Breast epithelium (tissue), 4 donors: ENCODE measurements around the gene TRAF7. TPM values are rescaled to one million over a fixed set of nuclear protein-coding genes. Genes with fewer than 3 reads are reported as not detected.

Experiments used
- DNase-seq, 2 donors: peaks; one replicate each; pipeline ENCODE4 v3.0.0-alpha.2; 2019; ENCODE audit warnings: low spot score in 2 of 2
- H3K27ac ChIP-seq, 2 donors: fragments of 200-600 bp; sonication (generic) in 1 of 2; one replicate each; pipeline ENCODE4 v1.5.1; 2016 to 2019; ENCODE audit warnings: mild to moderate bottlenecking in 1 of 2
- H3K27me3 ChIP-seq, 2 donors: fragments of 200-600 bp; sonication (generic) in 1 of 2; one replicate each; pipeline versions ENCODE4 v1.5.1 to v1.6.0; 2017 to 2019; ENCODE audit warnings: control low read depth in 1 of 2, mild to moderate bottlenecking in 1 of 2
- H3K36me3 ChIP-seq: fragments of 200-600 bp; one replicate; pipeline ENCODE4 v1.5.1; 2019
- H3K4me1 ChIP-seq, 2 donors: fragments of 200-600 bp; sonication (generic); one replicate each; pipeline ENCODE4 v1.5.1; 2016 to 2019; ENCODE audit warnings: control low read depth in 1 of 2
- H3K4me3 ChIP-seq, 3 donors: fragments of 200-600 bp; sonication (generic); 1 replicate in 2 of 3; 2 replicates in 1 of 3; pipeline ENCODE4 v1.5.1; 2016 to 2019; ENCODE audit warnings: mild to moderate bottlenecking in 3 of 3, moderate library complexity in 2 of 3
- H3K9me3 ChIP-seq, 2 donors: fragments of 200-600 bp; sonication (generic) in 1 of 2; one replicate each; pipeline ENCODE4 v1.5.1; 2016 to 2019; ENCODE audit warnings: control low read depth in 1 of 2
- POLR2A ChIP-seq: fragments of 450-650 bp; IDR thresholded peaks from one replicate; pipeline ENCODE4 v1.6.1; 2016; ENCODE audit warnings: antibody characterized with exemption, mild to moderate bottlenecking, moderate library complexity
- POLR2AphosphoS5 ChIP-seq, 3 donors: sonication (generic); formaldehyde crosslinking; IDR thresholded peaks; one replicate each; pipeline ENCODE4 v1.6.1; 2017; ENCODE audit warnings: antibody characterized with exemption in 3 of 3
- intact Hi-C: fragments of 100-400 bp; cut with DNase I; formaldehyde crosslinking; loops from one replicate; pipeline ENCODE4 v1.15.1; 2023; ENCODE audit warnings: low total_unique reads
- total RNA-seq, 3 donors: library from RNA; depleted of rRNA; stranded (reverse); fragments of >200 nt; gene quantifications; one replicate each; pipeline ENCODE4 v1.1.0, GENCODE V29; 2016
- TF ChIP-seq, protein P1 (sequence below), 3 donors: fragments of 450-650 bp; IDR thresholded peaks; one replicate each; pipeline ENCODE4 v1.5.1; 2016 to 2017; ENCODE audit warnings: antibody characterized with exemption in 3 of 3, mild to moderate bottlenecking in 3 of 3, moderate library complexity in 3 of 3

TRAF7 gene
- total RNA-seq, 3 donors from 2014 or later, result 28.4 to 35.4 (median 32.5) TPM

DNA sequence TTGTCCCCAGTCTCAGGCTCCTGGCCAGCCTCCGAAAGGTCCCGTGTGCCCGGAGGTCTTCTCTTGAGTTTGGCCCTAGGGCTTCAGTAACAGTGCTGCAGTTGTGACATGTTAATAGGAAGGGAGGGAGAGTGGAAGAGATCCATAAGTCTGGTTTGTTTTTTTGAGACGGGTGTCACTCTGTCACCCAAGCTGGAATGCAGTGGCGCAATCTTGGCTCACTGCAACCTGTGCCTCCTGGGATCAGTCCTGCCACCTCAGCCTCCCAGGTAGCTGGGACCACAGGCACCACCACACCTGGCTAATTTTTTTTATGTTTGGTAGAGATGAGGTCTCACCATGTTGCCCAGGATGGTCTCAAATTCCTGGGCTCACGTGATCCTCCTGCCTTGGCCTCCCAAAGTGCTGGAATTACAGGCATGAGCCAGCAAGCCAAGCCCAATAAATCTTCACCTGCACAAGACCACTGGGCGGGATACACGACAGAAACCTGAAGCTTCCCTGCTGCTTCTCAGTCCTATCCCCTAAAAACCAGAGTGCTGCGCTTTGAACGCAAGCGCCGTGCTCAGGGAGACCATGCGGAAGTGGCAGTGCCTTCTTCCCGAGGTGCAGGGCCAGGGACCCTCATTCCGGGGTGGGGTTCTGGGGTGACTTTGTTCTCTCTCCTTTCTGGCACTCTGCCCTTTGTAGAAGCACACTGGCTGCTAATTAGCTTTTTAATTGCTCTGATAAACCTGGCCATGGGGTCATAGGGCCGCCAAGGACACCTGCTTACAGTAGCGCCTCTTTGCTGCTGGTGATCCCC, 10.9 kb downstream of the TRAF7 start:
- intact Hi-C loops, result no loop called here
- no peaks in the 10 kb centered on the region for H3K9me3 ChIP-seq
- TF ChIP-seq POLR2A (no peak), POLR2AphosphoS5 (IDR thresholded peaks at IDR 0.05) (no peak)
- TF ChIP-seq, protein P1, sequence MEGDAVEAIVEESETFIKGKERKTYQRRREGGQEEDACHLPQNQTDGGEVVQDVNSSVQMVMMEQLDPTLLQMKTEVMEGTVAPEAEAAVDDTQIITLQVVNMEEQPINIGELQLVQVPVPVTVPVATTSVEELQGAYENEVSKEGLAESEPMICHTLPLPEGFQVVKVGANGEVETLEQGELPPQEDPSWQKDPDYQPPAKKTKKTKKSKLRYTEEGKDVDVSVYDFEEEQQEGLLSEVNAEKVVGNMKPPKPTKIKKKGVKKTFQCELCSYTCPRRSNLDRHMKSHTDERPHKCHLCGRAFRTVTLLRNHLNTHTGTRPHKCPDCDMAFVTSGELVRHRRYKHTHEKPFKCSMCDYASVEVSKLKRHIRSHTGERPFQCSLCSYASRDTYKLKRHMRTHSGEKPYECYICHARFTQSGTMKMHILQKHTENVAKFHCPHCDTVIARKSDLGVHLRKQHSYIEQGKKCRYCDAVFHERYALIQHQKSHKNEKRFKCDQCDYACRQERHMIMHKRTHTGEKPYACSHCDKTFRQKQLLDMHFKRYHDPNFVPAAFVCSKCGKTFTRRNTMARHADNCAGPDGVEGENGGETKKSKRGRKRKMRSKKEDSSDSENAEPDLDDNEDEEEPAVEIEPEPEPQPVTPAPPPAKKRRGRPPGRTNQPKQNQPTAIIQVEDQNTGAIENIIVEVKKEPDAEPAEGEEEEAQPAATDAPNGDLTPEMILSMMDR (IDR thresholded peaks at IDR 0.05), result no peak
- H3K4me3 ChIP-seq, result no peak overlapping the region
- DNase-seq, result no peak
- no peaks in the 10 kb centered on the region for H3K36me3 ChIP-seq
- H3K4me1 ChIP-seq, result peaks cover 16 to 17% of the 10 kb centered on the region in 2 donors
- H3K27me3 ChIP-seq, result no peaks in the 10 kb centered on the region
- peak overlapping the region; percentile 17 to 25 for H3K27ac ChIP-seq

DNA sequence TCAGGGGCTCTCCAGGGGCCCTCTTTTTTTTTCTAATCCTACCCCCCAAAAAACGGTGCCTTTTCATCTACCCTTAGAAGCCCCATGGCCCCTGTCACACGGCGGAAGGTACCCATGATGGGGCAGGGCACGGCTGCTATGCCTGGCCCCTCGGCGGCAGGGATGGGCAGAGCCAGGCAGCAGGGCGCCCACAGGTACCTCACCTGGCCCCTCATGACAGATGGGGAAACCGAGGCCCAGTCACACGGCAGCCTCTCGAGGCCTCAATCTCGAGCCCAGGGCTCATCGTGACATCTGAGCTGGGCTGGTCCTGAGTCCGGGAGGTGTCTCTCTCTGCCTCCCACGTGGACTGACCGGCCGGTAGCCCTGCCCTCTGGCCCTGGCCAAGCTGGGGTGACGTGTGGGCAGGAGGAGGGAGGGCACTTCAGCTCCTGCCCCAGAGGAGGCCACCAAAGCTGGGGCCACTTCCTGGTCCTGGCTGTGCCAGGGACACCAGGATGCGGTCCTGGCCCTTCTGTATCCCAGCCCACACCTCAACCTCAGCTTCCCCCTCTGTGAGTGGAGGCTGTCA, 11.6 kb downstream of the TRAF7 start:
- peaks cover 9 to 10% of the 10 kb centered on the region in 2 donors for H3K4me1 ChIP-seq
- TF ChIP-seq POLR2A, result no peak
- TF ChIP-seq, protein P1 (IDR thresholded peaks at IDR 0.05), result no peak
- TF ChIP-seq POLR2AphosphoS5 (IDR thresholded peaks at IDR 0.05), result no peak
- no peaks in the 10 kb centered on the region for H3K27me3 ChIP-seq
- peak overlapping the region in 1 of 2 donors; percentile 7 for H3K27ac ChIP-seq
- intact Hi-C loops, result no loop called here
- no peak overlapping the region for H3K4me3 ChIP-seq
- H3K9me3 ChIP-seq, result no peaks in the 10 kb centered on the region
- no peak for DNase-seq
- H3K36me3 ChIP-seq, result no peaks in the 10 kb centered on the region

- peak in 1 of 2 donors; percentile 72 for DNase-seq
- Histone ChIP-seq H3K27ac (peak overlapping the region; percentile 82 to 92), H3K9me3 (no peaks in the 10 kb centered on the region), H3K27me3 (no peaks in the 10 kb centered on the region), H3K4me1 (peaks cover 0 to 6% of the 10 kb centered on the region in 2 donors), H3K36me3 (no peaks in the 10 kb centered on the region), H3K4me3 (peak overlapping the region; percentile 38 to 63 (median 44))
- intact Hi-C loops, result no loop called here
- TF ChIP-seq POLR2A (no peak), POLR2AphosphoS5 (IDR thresholded peaks at IDR 0.05) (no peak)
- TF ChIP-seq, protein P1 (IDR thresholded peaks at IDR 0.05), result no peak
These were observed 14.5 kb downstream of the TRAF7 start for GRCh38 chr16:2170080-2170479.

DNA sequence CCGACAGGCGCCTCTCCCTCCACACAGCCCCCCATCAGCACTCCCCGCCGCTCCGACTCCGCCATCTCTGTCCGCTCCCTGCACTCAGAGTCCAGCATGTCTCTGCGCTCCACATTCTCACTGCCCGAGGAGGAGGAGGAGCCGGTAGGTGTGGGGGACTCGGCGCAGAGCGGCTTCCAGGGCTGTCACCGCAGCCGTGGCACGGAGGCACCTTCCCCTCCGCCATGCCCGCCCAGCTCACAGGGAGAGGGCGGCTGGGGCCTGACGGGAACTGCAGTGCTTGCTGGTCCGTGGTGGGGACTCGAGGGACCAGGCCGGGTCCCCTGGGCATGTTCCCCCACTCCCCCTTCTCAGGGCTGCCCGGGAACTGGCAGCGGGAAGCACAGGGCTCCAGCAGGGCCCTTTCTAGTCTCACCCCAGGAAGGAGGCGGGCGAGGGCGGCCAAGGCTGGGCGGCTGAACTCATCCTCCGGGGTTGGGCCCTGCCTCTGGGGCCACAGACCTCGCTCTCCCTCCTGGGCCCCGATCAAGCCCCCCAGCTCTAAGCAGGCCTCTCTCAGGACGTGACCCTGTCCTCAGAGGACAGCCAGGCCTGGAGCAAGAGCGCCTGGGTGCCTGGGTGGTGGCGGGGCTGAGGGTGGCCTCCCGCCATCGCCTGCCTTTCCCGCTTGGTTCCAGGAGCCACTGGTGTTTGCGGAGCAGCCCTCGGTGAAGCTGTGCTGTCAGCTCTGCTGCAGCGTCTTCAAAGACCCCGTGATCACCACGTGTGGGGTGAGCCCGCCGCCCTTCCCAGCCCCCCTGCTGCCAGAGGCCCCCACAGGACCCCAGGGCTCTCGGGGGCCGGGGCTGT, 15.2 kb downstream of the TRAF7 start:
- peak overlapping the region; percentile 38 to 63 (median 44) for H3K4me3 ChIP-seq
- intact Hi-C loops, result no loop called here
- peaks cover 0 to 6% of the 10 kb centered on the region in 2 donors for H3K4me1 ChIP-seq
- no peaks in the 10 kb centered on the region for H3K27me3 ChIP-seq
- H3K36me3 ChIP-seq, result peaks cover 4% of the 10 kb centered on the region
- H3K27ac ChIP-seq, result peak overlapping the region; percentile 82 to 92
- no peaks in the 10 kb centered on the region for H3K9me3 ChIP-seq
- TF ChIP-seq, protein P1 (IDR thresholded peaks at IDR 0.05), result no peak
- TF ChIP-seq POLR2AphosphoS5 (IDR thresholded peaks at IDR 0.05) (no peak), POLR2A (no peak)
- no peak for DNase-seq
